ENCODE measurements around the gene MAG. TPM values are rescaled to one million over a fixed set of nuclear protein-coding genes. Genes with fewer than 3 reads are reported as not detected.

The MAG gene
- total RNA-seq, 6 experiments from 2014 or later, result not detected

- TF ChIP-seq CTCF (IDR thresholded peaks at IDR 0.05), result no peak
- H3K27ac Mint-ChIP-seq, result no peak overlapping the region
- DNase-seq, result no peak
- peaks cover 9% of the 10 kb centered on the region for H3K27me3 Mint-ChIP-seq (ENCODE audit: insufficient read depth)
- no peak overlapping the region for H3K4me3 Mint-ChIP-seq
- no peaks in the 10 kb centered on the region for H3K9me3 Mint-ChIP-seq
- H3K4me1 Mint-ChIP-seq (ENCODE audit: low read depth), result no peaks in the 10 kb centered on the region
- no peaks in the 10 kb centered on the region for H3K36me3 Mint-ChIP-seq (ENCODE audit: low read depth)
Measured at GRCh38 chr19:35299523-35300338, 7.8 kb downstream of the MAG start.

GRCh38 chr19:35300339-35300649, 8.3 kb downstream of the MAG start:
- H3K27me3 Mint-ChIP-seq (ENCODE audit: insufficient read depth), result peaks cover 9% of the 10 kb centered on the region
- H3K36me3 Mint-ChIP-seq (ENCODE audit: low read depth), result no peaks in the 10 kb centered on the region
- no peak overlapping the region for H3K4me3 Mint-ChIP-seq
- no peaks in the 10 kb centered on the region for H3K9me3 Mint-ChIP-seq
- DNase-seq, result no peak
- no peak overlapping the region for H3K27ac Mint-ChIP-seq
- no peak for TF ChIP-seq CTCF (IDR thresholded peaks at IDR 0.05)
- no peaks in the 10 kb centered on the region for H3K4me1 Mint-ChIP-seq (ENCODE audit: low read depth)

GRCh38 chr19:35301961-35302360, 10.0 kb downstream of the MAG start:
- H3K4me3 Mint-ChIP-seq, result no peak overlapping the region
- DNase-seq, result no peak
- no peaks in the 10 kb centered on the region for H3K9me3 Mint-ChIP-seq
- no peaks in the 10 kb centered on the region for H3K36me3 Mint-ChIP-seq (ENCODE audit: low read depth)
- no peaks in the 10 kb centered on the region for H3K4me1 Mint-ChIP-seq (ENCODE audit: low read depth)
- peaks cover 9% of the 10 kb centered on the region for H3K27me3 Mint-ChIP-seq (ENCODE audit: insufficient read depth)
- TF ChIP-seq CTCF (IDR thresholded peaks at IDR 0.05), result no peak
- no peak overlapping the region for H3K27ac Mint-ChIP-seq

GRCh38 chr19:35302446-35302845, 10.5 kb downstream of the MAG start:
- H3K4me1 Mint-ChIP-seq (ENCODE audit: low read depth), result no peaks in the 10 kb centered on the region
- no peak overlapping the region for H3K4me3 Mint-ChIP-seq
- no peak for TF ChIP-seq CTCF (IDR thresholded peaks at IDR 0.05)
- H3K9me3 Mint-ChIP-seq, result no peaks in the 10 kb centered on the region
- no peak for DNase-seq
- H3K27me3 Mint-ChIP-seq (ENCODE audit: insufficient read depth), result peaks cover 9% of the 10 kb centered on the region
- H3K27ac Mint-ChIP-seq, result no peak overlapping the region
- H3K36me3 Mint-ChIP-seq (ENCODE audit: low read depth), result no peaks in the 10 kb centered on the region

- TF ChIP-seq CTCF (IDR thresholded peaks at IDR 0.05), result no peak
- Mint-ChIP-seq H3K27me3 (ENCODE audit: insufficient read depth) (peaks cover 11% of the 10 kb centered on the region), H3K4me1 (ENCODE audit: low read depth) (no peaks in the 10 kb centered on the region), H3K4me3 (no peak overlapping the region), H3K9me3 (no peaks in the 10 kb centered on the region), H3K36me3 (ENCODE audit: low read depth) (no peaks in the 10 kb centered on the region), H3K27ac (no peak overlapping the region)
- no peak for DNase-seq
Measured at GRCh38 chr19:35303357-35303915, 11.5 kb downstream of the MAG start.

Measured in HFFc6 (cell line).